GM10248 (cell line): ENCODE results near the gene UTS2B.

Experiments used
- CTCF ChIA-PET: fragments of 300-600 bp; sonication (Branson Sonifier 250); formaldehyde crosslinking; extraction: SDS; loops from one replicate; lab custom pipeline; 2021; ENCODE audit warnings: antibody characterized with exemption; lab: Yijun Ruan, JAX
- POLR2A ChIA-PET: fragments of 350-650 bp; sonication (Branson Sonifier 250); formaldehyde crosslinking; extraction: SDS; loops from one replicate; lab custom pipeline; 2020; ENCODE audit warnings: antibody characterized with exemption; lab: Yijun Ruan, JAX
- DNase-seq: peaks from one replicate; pipeline ENCODE4 v3.0.0; 2012; ENCODE audit errors: extremely low spot score
- TF ChIP-seq, protein P1 (sequence below): IDR thresholded peaks from 2 replicates; pipeline ENCODE4 v1.5.1; 2012; ENCODE audit warnings: mild to moderate bottlenecking, low read depth; ENCODE audit errors: extremely low read depth, missing control alignments, control extremely low read depth

UTS2B gene

DNA sequence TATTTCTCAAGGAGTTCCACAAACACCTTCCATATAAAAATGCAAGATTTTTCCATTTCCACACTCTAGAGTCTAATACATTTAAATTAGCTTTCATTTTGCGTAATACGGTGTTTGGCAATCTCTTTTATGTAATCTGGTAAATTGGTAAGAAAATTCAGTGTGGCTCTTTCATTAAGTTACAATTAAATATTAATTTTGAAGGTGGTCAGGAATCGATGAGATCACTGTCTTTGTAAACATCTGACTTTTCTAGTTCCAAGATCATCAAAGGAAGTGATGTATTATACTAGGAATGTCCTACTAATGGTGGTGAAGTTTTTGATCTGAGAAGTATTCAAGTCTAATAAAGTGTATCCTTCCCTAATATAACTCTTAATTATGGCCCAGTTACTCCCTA lies 1.1 kb upstream of the UTS2B start:
- DNase-seq, result no peak
- CTCF ChIA-PET, result interaction anchor here (1.4 to 1.5 kb wide), 2 partner anchors 10 to 27 kb away, joined by 4 to 6 read pairs; no protein-coding TSS in a partner anchor
- TF ChIP-seq, protein P1, sequence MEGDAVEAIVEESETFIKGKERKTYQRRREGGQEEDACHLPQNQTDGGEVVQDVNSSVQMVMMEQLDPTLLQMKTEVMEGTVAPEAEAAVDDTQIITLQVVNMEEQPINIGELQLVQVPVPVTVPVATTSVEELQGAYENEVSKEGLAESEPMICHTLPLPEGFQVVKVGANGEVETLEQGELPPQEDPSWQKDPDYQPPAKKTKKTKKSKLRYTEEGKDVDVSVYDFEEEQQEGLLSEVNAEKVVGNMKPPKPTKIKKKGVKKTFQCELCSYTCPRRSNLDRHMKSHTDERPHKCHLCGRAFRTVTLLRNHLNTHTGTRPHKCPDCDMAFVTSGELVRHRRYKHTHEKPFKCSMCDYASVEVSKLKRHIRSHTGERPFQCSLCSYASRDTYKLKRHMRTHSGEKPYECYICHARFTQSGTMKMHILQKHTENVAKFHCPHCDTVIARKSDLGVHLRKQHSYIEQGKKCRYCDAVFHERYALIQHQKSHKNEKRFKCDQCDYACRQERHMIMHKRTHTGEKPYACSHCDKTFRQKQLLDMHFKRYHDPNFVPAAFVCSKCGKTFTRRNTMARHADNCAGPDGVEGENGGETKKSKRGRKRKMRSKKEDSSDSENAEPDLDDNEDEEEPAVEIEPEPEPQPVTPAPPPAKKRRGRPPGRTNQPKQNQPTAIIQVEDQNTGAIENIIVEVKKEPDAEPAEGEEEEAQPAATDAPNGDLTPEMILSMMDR, result no peak
- POLR2A ChIA-PET, result no interaction called here

DNA sequence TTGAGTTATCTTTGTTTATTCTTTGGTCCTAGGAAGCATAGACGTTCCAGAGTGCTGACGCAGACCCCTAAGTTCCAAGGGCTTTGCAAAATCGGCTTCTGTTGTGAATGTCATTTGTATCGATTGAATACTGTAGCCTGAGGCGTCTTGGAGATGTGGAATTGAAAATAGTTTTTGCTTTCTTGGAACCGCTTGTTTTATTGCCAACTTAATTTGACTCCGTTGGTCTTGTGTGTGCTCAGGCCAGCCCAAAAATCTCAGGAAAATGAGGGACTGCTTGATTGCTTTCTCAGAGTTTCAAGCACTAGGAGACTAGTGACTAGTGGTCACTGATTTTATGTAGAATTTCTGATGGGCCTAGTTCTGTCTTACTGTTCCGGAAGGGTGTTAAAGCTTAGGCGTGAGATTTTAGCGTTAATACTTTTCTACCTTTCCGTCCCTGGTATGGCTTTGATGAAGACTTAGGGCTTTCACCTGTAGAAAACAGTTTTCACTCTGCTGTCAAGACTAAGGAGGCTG lies 263 bp upstream of the UTS2B start:
- DNase-seq, result no peak
- CTCF ChIA-PET, result interaction anchor here (0.9 to 1.5 kb wide), 4 partner anchors 10 to 15 kb away, joined by 3 to 6 read pairs (median 4); no protein-coding TSS in a partner anchor

DNA sequence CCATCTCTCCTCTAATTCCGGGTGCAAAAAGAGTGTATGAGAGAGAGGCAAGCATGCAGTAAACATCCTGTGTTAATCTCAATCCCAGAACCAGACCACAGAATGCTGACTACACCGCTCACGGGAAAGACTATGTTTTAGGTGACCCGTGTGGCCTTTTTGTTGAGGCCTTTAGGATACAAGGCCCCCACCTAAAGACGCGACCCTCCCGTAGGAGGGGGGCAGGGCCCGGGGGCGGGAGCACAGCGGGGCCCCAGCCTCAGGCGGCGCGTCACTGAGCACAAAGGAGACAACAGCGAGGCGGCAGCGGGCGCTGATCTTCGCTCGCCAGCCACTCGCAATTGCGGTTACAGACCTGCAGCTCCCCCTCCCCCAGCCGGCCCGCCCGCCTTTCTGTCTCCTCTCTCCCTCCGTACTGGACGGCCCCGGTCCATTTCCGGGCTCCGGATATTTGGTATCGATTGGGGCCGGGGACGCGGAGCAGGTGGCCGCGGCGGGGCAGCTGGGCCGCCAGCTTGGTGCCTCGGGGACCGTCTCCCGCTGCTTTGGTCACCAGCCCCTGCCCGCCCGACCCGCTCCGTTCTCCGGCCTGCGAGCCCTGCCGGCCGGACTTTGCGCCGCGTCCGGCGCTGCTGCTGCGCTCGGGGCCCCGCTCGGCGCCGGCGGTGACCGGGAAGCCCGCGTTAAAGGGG lies 1.2 kb downstream of the UTS2B start, which contains the start of gene CCDC50:
Gene CCDC50 (plus strand): TSS at position 433 of the 692 bp plus-strand sequence. CDS start 281 bp downstream, outside the sequence.
- ChIA-PET POLR2A (no interaction called here), CTCF (interaction anchor here (1.1 to 1.5 kb wide), 6 partner anchors 10 to 84 kb away, joined by 3 to 5 read pairs (median 4); no protein-coding TSS in a partner anchor)
- TF ChIP-seq, protein P1, result no peak
- DNase-seq, result peak; percentile 87

More for the DNA sequence above, 263 bp upstream of the UTS2B start:
- POLR2A ChIA-PET, result no interaction called here
- TF ChIP-seq, protein P1, result no peak

DNA sequence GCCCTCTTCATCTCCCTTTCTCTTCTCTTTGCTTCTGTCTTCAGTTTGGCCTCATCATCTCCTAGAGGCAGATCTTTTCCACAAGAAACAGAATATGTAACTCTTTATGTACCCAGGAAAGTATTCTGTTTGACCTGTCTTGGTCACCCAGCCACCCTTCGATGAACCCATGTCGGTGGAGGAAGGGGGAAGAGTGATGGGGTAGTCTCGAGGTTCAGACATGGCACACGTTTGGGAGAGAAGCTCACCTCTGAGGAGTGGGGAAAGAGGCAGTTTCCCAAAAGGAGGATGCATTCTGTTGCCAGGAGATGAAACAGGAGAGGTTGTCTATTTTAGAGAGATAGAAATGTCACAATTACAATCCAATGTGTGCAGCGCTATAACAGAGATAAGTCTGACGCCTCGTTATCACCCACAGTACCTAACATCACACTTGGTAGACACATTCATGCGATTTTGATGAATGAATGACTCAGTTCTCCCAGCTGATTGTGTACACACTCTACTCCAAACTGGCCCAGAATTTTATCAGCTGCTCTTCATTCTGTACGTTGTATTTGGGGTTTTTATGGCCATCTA lies 1.9 kb downstream of the UTS2B start:
- TF ChIP-seq, protein P1, result no peak
- ChIA-PET POLR2A (no interaction called here), CTCF (interaction anchor here (1.1 to 1.5 kb wide), 6 partner anchors 10 to 83 kb away, joined by 3 to 5 read pairs (median 4); no protein-coding TSS in a partner anchor)
- no peak for DNase-seq

DNA sequence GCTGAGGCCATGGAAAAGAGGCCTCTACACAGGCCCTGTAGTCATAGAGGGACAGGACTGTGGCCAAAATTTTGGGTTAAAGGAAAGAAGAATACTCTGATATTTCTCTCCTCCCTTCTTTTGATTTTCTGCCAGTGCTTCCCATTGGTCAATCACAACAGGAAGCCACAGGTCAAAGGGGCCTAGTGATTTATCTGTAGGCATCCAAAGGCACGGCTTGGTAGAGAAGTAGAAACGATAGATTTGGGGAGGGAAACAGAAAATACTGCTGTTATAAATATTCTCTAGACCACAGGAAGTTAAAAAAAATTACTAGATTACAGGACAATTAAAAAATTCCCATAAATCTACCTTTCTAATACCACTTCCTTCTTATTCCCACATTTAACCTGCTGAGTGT lies 2.8 kb downstream of the UTS2B start:
- TF ChIP-seq, protein P1, result no peak
- DNase-seq, result no peak
- ChIA-PET POLR2A (no interaction called here), CTCF (interaction anchor here (1.1 to 1.4 kb wide), 2 partner anchors 11 to 20 kb away, joined by 3 to 5 read pairs; no protein-coding TSS in a partner anchor)

DNA sequence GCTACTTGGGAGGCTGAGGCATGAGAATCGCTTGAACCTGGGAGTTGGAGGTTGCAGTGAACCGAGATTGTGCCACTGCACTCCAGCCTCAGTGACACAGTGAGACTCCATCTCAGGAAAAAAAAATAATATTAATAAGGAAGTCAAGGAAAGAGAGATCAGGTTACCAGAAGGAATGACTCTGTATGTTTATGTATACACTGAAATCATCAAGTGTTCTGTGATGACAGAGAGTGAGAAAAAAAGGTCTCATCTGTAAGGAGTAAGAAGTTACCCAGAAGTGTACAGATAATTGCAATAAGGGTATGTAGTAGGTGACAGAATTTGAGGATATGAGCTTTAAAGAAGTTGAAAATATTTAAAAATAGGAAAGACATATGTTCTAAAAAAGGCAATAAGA lies 5.4 kb downstream of the UTS2B start:
- CTCF ChIA-PET, result interaction anchor here (1.1 to 1.5 kb wide), 2 partner anchors 9 to 18 kb away, joined by 3 to 5 read pairs; no protein-coding TSS in a partner anchor

More for the DNA sequence above, 5.4 kb downstream of the UTS2B start:
- POLR2A ChIA-PET, result no interaction called here
- TF ChIP-seq, protein P1, result no peak
- no peak for DNase-seq
